ENCODE results near the gene RFLNA. TPM values are rescaled to one million over a fixed set of nuclear protein-coding genes. Genes with fewer than 3 reads are reported as not detected.

RFLNA gene
- total RNA-seq, 4 donors from 2014 or later, result 0.63 to 2.2 (median 1.3) TPM

GRCh38 chr12:124302807-124303578 is 8.1 kb downstream of the RFLNA start:
- peaks cover 0 to 9% (median 0%) of the 10 kb centered on the region in 4 donors for H3K27me3 ChIP-seq
- WGBS, result 77% methylated on average over 15 of the region's 27 CpGs
- H3K4me3 ChIP-seq, result no peak overlapping the region
- intact Hi-C loops (cut with DNase I), result no loop called here
- H3K4me1 ChIP-seq, result no peaks in the 10 kb centered on the region
- H3K36me3 ChIP-seq, result no peaks in the 10 kb centered on the region
- H3K27ac ChIP-seq (replicated peaks in 1 of 4), result no peak overlapping the region
- TF ChIP-seq POLR2A (IDR thresholded peaks at IDR 0.05; ENCODE audit: low read depth) (no peak), POLR2AphosphoS5 (IDR thresholded peaks at IDR 0.05) (no peak), EP300 (IDR thresholded peaks at IDR 0.05) (no peak), CTCF (IDR thresholded peaks at IDR 0.05) (no peak)
- no peak for DNase-seq (ENCODE audit: extremely low spot score)
- H3K9me3 ChIP-seq, result no peaks in the 10 kb centered on the region

GRCh38 chr12:124303579-124304313 is 8.9 kb downstream of the RFLNA start:
- Histone ChIP-seq H3K27me3 (peaks cover 0 to 1% (median 0%) of the 10 kb centered on the region in 4 donors), H3K27ac (replicated peaks in 1 of 4) (no peak overlapping the region), H3K9me3 (no peaks in the 10 kb centered on the region), H3K36me3 (no peaks in the 10 kb centered on the region), H3K4me3 (no peak overlapping the region), H3K4me1 (no peaks in the 10 kb centered on the region)
- intact Hi-C loops (cut with DNase I), result no loop called here
- DNase-seq (ENCODE audit: extremely low spot score), result no peak
- TF ChIP-seq CTCF (IDR thresholded peaks at IDR 0.05), result no peak
- no peak for TF ChIP-seq EP300 (IDR thresholded peaks at IDR 0.05)
- no peak for TF ChIP-seq POLR2A (IDR thresholded peaks at IDR 0.05; ENCODE audit: low read depth)
- no peak for TF ChIP-seq POLR2AphosphoS5 (IDR thresholded peaks at IDR 0.05)
- WGBS, result 94% methylated on average over 15 of the region's 38 CpGs

- intact Hi-C loops (cut with DNase I), result no loop called here
- DNase-seq (ENCODE audit: extremely low spot score), result no peak
- no peaks in the 10 kb centered on the region for H3K9me3 ChIP-seq
- 96% methylated on average over 10 of the region's 20 CpGs for WGBS
- no peaks in the 10 kb centered on the region for H3K36me3 ChIP-seq
- no peak overlapping the region for H3K4me3 ChIP-seq
- no peaks in the 10 kb centered on the region for H3K4me1 ChIP-seq
- H3K27ac ChIP-seq (replicated peaks in 1 of 4), result no peak overlapping the region
- H3K27me3 ChIP-seq, result no peaks in the 10 kb centered on the region
- TF ChIP-seq POLR2A (IDR thresholded peaks at IDR 0.05; ENCODE audit: low read depth) (no peak), EP300 (IDR thresholded peaks at IDR 0.05) (no peak), CTCF (IDR thresholded peaks at IDR 0.05) (no peak), POLR2AphosphoS5 (IDR thresholded peaks at IDR 0.05) (no peak)
These were observed 9.5 kb downstream of the RFLNA start for GRCh38 chr12:124304314-124304790.

- intact Hi-C loops (cut with DNase I), result no loop called here
- no peak for TF ChIP-seq POLR2A (IDR thresholded peaks at IDR 0.05; ENCODE audit: low read depth)
- TF ChIP-seq EP300 (IDR thresholded peaks at IDR 0.05), result no peak
- TF ChIP-seq CTCF (IDR thresholded peaks at IDR 0.05), result no peak
- no peak for TF ChIP-seq POLR2AphosphoS5 (IDR thresholded peaks at IDR 0.05)
- H3K4me3 ChIP-seq, result no peak overlapping the region
- no peaks in the 10 kb centered on the region for H3K4me1 ChIP-seq
- no peak overlapping the region for H3K27ac ChIP-seq (replicated peaks in 1 of 4)
- H3K9me3 ChIP-seq, result no peaks in the 10 kb centered on the region
- H3K36me3 ChIP-seq, result no peaks in the 10 kb centered on the region
- no peaks in the 10 kb centered on the region for H3K27me3 ChIP-seq
- WGBS, result 87% methylated on average over 10 of the region's 10 CpGs
- no peak for DNase-seq (ENCODE audit: extremely low spot score)
These were observed 10.2 kb downstream of the RFLNA start for GRCh38 chr12:124305136-124305535.

Measured in esophagus muscularis mucosa (tissue), 4 donors.